HUDEP-2 (cell line): ENCODE results near the gene PDGFRA.

Experiments used
- DNase-seq, 76 experiments: peaks; one replicate each; lab custom pipeline; 2025; ENCODE audit not compliant: unreplicated experiment in 76 of 76; lab: John Stamatoyannopoulos, UW

PDGFRA gene

DNA sequence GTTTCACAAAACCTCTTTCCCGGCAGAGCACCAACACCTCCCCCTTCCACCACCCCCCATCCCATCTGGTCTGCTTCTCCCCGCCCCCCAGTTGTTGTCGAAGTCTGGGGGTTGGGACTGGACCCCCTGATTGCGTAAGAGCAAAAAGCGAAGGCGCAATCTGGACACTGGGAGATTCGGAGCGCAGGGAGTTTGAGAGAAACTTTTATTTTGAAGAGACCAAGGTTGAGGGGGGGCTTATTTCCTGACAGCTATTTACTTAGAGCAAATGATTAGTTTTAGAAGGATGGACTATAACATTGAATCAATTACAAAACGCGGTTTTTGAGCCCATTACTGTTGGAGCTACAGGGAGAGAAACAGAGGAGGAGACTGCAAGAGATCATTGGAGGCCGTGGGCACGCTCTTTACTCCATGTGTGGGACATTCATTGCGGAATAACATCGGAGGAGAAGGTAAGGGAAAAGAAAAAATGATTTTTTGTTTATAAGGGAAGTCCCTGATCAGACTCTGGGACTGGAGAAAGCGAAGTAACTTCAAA lies at the start of gene PDGFRA:
Gene PDGFRA, plus strand, starts transcription at position 333 of the 541 bp plus-strand sequence. CDS start 29,476 bp downstream, outside the sequence.
- DNase-seq: no peak

GRCh38 chr4:54184581-54184980 lies 44.5 kb upstream of the PDGFRA start:
- DNase-seq: no peak

DNA sequence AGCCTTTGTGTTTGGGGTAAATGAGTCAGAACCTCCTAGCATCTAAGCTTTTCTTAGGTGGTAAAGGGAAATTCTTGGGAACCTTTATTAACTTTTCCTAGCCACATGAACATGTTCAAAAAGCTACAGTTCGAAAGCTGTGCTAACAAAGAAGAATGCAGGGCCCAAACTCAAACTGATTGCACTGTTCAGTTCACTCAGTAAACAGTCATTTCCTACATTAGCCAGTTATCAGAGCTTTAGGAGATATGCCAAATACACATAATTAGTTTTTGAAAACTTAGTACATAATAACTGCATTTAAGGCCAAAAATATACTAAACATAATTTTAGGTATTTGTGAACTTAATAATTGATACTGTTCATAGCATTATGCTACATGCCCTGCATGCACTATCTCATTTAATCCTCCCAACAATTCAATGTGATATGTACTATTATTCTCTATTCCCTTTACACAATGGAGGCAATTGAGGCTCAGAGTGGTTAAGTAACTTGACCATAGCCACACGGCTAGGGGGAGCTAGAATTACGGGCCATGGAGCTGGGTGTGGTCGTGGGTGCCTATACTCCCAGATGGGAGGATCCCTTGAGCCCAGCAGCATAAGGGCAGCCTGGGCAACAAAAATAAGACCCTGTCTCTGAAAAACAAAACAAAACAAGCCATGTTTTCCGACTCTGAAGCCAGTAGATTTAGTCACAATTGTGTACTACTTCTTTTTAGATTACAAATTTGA lies 43.9 kb upstream of the PDGFRA start:
- DNase-seq: peak in 20 of 76 experiments; percentile 1 to 25 (median 6)

DNA sequence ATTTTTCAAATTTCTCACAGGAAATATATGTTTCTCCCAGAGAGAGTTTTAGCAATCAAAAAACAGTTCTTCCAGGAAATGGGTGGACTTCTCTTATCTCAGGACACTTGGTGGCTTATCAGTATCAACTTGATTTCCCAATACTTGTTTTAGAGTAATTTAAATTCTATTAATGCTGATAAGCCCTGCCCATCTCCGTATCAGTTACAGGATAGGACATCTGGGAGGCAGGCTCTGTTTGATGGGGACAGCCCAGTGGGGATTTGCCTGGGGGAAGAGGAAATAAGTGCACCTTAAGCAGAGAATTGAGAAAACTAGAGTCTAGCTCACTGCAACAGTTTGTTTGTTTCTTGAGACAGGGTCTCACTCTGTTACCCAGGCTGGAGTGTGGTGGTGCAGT lies 43.2 kb upstream of the PDGFRA start:
- DNase-seq: peak in 17 of 76 experiments; percentile 1 to 60 (median 22)

GRCh38 chr4:54186371-54186770 lies 42.7 kb upstream of the PDGFRA start:
- no peak for DNase-seq

DNA sequence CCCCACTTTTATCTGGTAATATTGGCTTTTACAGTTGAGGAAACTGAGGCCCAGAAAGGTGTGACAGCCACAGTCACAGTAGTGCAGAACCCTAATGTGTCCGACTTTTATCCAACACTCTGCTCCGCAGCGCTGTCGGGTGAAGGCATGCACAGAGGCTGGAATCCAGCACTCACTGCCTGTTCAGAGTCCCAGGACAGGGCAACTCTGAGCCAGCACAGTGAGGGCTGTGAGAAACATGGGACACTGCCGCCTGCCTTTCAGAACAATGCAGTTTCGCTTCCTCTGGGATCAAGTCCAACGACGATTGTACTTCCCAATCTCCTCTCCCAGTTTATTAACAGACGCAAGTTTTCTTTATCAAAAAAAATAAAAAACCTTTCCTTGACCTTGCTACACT lies 41.9 kb upstream of the PDGFRA start:
- no peak for DNase-seq

DNA sequence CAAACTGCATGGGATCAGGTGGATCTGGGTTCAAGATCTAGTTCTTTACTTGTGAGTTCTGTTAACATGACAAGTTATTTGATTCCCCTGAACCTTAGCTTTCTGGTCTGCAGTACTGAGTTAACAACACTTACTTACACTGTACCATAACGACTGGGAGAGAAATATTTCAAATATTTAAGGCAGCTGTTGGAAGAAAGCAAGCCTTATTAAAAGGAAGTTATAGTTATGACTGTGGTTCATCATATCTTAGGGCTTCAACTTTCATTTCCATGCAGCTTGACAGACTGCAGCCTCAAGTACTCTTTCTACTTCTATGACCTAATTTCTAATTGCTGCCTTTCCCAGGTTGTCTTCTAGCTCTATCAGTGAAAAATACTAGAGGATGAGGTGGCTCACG lies 40.0 kb upstream of the PDGFRA start:
- peak in 1 of 76 experiments; percentile 1 for DNase-seq

DNA sequence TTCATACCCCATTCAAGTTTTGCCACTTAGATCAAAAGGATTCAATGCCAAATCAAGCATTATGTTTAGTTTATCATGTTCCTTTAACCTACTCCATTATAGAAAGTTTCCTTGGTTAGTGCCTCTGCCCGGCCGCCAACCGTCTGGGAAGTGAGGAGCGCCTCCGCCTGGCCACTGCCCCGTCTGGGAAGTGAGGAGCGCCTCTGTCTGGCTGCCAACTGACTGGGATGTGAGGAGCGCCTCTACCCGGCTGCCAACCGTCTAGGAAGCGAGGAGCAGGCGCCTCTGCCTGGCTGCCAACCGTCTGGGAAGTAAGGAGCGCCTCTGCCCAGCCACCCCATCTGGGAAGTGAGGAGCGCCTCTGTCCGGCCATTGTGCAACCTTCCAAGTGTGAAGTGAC lies 36.3 kb upstream of the PDGFRA start:
- no peak for DNase-seq

GRCh38 chr4:54197926-54198325 lies 31.2 kb upstream of the PDGFRA start:
- no peak for DNase-seq

DNA sequence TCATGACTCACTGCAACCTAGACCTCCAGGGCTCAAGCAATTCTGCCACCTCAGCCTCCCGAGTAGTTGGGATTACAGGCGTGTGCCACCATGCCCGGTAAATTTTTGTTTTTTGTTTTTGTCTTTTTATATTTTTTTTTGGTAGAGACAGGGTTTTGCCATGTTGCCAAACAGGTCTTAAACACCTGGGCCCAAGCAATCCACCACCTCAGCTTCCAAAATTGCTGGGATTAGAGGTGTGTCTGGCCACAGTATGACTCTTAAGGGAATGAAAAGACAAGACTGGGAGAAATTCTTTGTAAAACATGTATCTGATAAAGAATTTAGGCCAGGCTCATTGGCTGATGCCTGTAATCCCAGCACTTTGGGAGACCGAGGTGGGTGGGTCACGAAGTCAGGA lies 29.2 kb upstream of the PDGFRA start:
- DNase-seq: no peak

DNA sequence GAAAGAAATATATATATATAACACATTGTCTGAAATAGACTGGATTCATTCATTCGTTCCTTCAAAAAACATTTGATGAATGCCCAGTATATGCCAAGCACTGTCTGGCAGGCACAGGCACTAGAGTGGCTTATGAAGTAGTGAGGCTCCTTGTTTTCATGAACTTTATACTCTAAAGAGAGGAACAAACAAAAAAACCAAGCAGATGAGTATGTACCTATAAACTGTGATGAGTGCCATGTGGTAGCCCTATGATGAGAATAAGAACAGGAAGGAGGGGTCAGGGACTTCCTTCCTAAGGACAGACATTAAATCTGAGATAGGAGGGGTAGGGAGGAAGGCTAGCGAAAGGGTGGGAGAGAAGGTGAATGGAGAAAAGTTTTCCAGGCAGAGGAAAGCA lies 19.5 kb upstream of the PDGFRA start:
- DNase-seq: no peak

DNA sequence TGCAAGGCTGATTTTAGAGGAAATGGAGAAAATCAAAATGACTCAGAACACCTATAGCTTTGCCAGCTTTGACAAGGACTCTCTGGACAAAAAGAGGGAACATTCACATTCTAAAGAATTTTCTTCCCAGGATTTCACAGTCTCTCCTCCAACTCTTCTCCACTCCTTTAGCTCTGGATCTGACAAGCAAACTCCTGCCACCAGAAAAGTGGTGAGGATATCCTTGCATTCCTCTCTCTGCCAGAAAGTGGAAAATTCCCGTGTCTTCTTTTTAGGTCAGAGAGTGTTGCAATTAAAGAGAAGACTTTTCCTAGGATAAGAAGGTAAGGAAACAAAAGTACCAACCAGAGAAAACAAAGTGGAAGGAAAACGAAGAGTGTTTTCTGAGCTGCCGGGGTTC lies 16.1 kb upstream of the PDGFRA start:
- no peak for DNase-seq

- DNase-seq: no peak
Observed at GRCh38 chr4:54213761-54214160, 15.3 kb upstream of the PDGFRA start.

DNA sequence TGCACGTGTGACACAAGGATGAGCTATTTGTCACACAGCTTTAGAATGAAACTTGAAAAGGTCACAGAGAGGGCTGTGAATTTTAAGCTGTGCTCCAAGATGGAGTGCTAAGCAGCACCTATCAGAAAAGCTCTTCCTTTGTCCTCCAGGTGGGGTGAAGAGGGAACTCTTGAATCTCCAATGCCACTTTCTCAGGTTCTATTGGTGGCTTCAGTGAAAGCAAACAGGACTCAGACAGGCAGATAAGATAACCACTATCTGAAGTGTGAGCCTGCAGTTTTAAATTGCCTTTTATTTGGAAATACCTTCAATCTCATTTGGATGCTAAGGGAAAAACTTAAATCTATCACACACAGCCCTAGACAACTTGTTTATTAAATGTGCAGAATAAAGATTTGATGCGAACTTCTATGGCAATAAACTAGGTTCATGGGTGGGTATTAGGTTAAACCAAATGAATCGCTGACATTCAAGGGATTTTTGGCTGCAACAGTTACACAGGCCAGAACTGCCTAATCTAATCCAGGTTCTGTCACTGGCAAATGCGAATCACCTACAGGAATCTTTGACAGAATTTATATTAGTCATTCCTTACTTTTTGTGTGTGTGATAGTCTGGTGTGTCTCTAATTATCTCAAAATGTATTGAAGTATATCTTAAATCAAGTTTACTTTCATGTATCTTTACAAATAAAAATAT lies 13.6 kb upstream of the PDGFRA start:
- no peak for DNase-seq

DNA sequence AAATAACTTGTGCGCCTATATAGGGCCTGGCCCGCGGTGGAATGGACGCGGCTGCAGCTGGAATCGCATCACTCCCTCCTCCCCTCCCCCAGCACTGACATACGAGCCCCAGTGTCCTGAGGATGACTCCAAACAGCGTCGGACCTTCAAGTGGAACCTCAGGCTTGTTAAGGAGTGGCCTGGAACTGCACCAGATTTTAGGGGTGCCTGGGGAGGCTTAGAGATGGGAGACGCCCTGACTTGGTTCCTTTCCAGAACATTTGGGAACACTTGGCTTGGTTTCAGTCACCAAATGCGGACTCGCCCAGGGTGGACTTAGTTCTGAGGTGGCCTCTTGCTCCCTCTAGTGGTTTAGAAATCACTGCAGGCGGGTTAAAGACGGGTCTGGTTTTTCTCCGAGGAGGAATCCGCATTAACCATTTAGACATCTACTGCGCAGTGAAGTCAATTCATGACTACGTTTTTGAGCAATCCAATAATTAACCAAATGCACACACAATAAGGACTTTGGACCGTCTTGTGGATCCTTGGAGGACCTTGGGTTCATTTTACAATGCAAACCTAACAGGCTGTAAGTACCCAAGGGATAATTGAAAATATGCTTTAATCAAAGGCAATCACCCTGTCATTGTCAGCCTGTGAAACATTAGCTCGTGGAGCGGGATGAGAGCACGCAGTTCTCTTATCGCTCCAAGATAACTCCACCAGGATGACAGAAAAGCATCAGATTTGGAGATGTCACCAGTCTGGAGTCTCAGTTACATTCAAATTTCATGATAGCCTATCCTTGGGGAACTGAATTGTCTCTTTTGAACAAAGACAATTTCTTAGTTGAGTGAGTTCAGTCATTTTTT lies 11.2 kb upstream of the PDGFRA start:
- DNase-seq: peak in 64 of 76 experiments; percentile 1 to 72 (median 34)

DNA sequence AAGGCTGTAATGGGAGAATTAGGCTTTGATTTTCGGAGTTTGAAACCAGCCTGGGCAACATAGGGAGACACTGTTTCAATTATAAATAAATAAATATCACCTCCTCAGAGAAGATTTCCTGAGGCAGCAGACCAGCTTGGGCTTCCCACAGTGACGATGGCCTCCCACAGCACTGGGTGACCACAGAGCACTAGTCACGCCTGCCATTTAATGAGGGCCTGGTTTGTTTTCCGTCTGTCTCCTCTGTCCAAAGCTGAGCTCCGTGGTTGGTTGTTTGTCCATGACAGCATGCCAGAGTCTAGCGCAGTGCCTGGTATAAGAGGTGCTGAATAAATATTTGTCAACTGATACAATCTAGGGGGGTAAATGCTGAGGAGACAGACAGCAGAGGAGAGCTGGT lies 10.4 kb upstream of the PDGFRA start:
- DNase-seq: no peak

DNA sequence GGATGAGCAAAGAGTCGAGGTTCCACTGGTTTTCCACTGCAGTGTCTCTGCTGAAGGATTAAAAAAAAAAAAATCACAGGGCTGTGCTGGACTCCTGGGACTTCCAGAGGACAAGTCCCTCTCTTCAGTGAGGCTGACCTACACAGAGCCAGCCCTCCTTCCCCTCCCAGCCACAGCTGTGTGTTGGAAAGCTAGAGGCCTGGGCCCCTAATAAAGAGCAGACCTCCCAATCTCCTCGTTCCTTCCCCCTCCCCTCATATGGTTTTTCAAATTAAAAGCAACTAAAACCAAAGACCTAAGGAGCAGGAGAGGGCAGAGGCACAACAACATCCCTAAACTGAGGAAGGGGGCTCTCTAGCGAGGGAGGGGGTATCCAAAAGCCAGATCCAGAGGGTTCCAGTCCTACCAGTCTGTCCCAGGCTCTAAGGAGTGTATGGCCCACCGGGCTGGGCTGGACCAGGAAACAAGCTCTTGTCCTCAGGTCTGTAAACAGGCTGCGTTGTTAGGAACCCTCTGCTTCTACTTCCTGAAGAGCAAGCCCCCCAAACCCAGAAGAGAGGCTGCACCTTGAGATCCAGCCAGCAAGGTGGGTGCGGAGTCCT lies 4.0 kb upstream of the PDGFRA start:
- no peak for DNase-seq

- DNase-seq: no peak
Observed at GRCh38 chr4:54225598-54226403, 3.3 kb upstream of the PDGFRA start.

GRCh38 chr4:54226404-54227255 lies 2.5 kb upstream of the PDGFRA start:
- DNase-seq: no peak
